Measurements from ENCODE around the gene FLVCR1. TPM values are rescaled to one million over a fixed set of nuclear protein-coding genes. Genes with fewer than 3 reads are reported as not detected.

FLVCR1 gene
- total and polyA plus RNA-seq, 2 donors (not counting 3 experiments of a cell fraction or from before 2014, with no cell fraction given) = 3.2 to 11.9 TPM

DNA sequence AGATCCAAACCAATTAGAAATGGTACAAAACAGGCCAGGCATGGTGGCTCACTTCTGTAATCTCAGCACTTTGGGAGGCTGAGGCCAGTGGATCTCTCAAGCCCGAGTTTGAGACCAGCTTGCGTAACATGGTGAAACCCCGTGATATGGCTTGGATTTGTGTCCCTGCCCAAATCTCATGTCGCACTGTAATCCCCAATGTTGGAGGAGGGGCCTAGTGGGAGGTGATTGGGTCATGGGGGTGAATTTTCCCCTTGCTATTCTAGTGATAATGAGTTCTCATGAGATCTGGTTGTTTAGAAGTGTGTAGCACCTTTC is 85.3 kb downstream of the FLVCR1 start:
- no peaks in the 10 kb centered on the region for H3K4me1 ChIP-seq (ENCODE audit: control insufficient read depth, extremely low read depth, insufficient read depth, low read length)
- ChIA-PET POLR2A (no interaction called here), CTCF (no interaction called here)
- H3K4me3 ChIP-seq (replicated peaks in 1 of 3; ENCODE audit: insufficient read depth in 1 of 3, low read depth in 1 of 3, low read length in 3 of 3) = no peak overlapping the region
- dilution Hi-C loops (cut with MboI; ENCODE audit: extremely low pct_ligation_motif_present, low sequenced_read_pairs) (no loop called here), intact Hi-C loops (cut with micrococcal nuclease) (no loop called here)
- TF ChIP-seq FOS (IDR thresholded peaks at IDR 0.05; ENCODE audit: borderline replicate concordance, insufficient read depth, low read length) = no peak
- TF ChIP-seq EZH2 (IDR thresholded peaks at IDR 0.05; ENCODE audit: borderline replicate concordance, low read depth, low read length, severe bottlenecking) = no peak
- TF ChIP-seq, protein P1, sequence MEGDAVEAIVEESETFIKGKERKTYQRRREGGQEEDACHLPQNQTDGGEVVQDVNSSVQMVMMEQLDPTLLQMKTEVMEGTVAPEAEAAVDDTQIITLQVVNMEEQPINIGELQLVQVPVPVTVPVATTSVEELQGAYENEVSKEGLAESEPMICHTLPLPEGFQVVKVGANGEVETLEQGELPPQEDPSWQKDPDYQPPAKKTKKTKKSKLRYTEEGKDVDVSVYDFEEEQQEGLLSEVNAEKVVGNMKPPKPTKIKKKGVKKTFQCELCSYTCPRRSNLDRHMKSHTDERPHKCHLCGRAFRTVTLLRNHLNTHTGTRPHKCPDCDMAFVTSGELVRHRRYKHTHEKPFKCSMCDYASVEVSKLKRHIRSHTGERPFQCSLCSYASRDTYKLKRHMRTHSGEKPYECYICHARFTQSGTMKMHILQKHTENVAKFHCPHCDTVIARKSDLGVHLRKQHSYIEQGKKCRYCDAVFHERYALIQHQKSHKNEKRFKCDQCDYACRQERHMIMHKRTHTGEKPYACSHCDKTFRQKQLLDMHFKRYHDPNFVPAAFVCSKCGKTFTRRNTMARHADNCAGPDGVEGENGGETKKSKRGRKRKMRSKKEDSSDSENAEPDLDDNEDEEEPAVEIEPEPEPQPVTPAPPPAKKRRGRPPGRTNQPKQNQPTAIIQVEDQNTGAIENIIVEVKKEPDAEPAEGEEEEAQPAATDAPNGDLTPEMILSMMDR (IDR thresholded peaks at IDR 0.05; ENCODE audit: extremely low read depth in 1 of 2, insufficient read depth in 1 of 2, low read depth in 1 of 2, low read length in 2 of 2) = no peak
- TF ChIP-seq GATA2 (IDR thresholded peaks at IDR 0.05; ENCODE audit: insufficient read depth, insufficient read length, low read depth, low read length) = no peak
- no peaks in the 10 kb centered on the region for H3K36me3 ChIP-seq (ENCODE audit: control insufficient read depth in 2 of 2, extremely low read depth in 1 of 2, insufficient read depth in 2 of 2, low read length in 2 of 2)
- no peak overlapping the region for H2AFZ ChIP-seq (ENCODE audit: low read depth, low read length)
- no peak overlapping the region for H3K9ac ChIP-seq (replicated peaks; ENCODE audit: extremely low read depth, insufficient read depth, low read length)
- no peaks in the 10 kb centered on the region for H3K79me2 ChIP-seq (ENCODE audit: control insufficient read depth, insufficient read depth, low read length)
- H4K20me1 ChIP-seq (replicated peaks; ENCODE audit: control insufficient read depth, extremely low read depth, insufficient read depth, low read length) = no peaks in the 10 kb centered on the region
- H3K9me3 ChIP-seq (replicated peaks; ENCODE audit: control insufficient read depth, insufficient read depth, low read length) = no peaks in the 10 kb centered on the region
- H3K4me2 ChIP-seq (ENCODE audit: insufficient read depth, low read length) = no peak overlapping the region
- no peaks in the 10 kb centered on the region for H3K9me1 ChIP-seq (replicated peaks; ENCODE audit: control insufficient read depth, extremely low read depth, insufficient read depth, low read length)
- FAIRE-seq (no peak), DNase-seq (ENCODE audit: low read depth, low spot score) (no peak)
- BruUV-seq (replicated peaks) = no TSS peak
- peaks cover 9 to 22% of the 10 kb centered on the region in 2 experiments for H3K27me3 ChIP-seq (ENCODE audit: control insufficient read depth in 2 of 2, insufficient read depth in 2 of 2, low read length in 2 of 2)
- no peak overlapping the region for H3K27ac ChIP-seq (ENCODE audit: insufficient read depth, low read depth, low read length)

DNA sequence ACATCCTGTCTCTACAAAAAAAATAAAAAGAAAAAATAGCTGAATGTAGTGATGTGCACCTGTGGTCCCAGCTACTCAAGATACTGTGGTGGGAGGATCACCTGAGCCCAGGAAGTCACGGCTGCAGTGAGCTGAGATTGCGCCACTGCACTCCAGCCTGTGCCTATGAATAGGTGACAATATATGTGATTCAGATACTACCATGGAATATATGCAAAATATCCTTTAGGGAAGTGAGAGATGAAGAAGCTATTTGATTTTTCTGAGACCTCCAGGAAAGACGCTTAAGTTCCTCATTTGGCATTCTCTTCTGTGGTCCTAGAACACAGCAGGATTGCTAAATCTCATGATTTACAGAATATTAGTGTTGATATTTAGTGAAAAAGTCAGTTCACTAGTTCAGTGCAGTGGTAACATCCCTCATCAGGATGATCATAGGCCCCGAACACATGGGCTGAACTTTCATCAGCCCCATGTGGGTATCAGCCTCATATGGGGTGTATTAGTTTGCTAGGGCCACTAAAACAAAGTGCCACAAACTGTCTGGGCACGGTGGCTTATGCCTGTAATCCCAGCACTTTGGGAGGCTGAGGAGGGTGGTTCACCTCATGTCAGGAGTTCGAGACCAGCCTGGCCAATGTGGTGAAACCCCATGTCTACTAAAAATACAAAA is 86.3 kb downstream of the FLVCR1 start:
- Histone ChIP-seq H3K79me2 (ENCODE audit: control insufficient read depth, insufficient read depth, low read length) (no peaks in the 10 kb centered on the region), H3K27me3 (ENCODE audit: control insufficient read depth in 2 of 2, insufficient read depth in 2 of 2, low read length in 2 of 2) (peaks cover 9 to 21% of the 10 kb centered on the region in 2 experiments), H3K4me3 (replicated peaks in 1 of 3; ENCODE audit: insufficient read depth in 1 of 3, low read depth in 1 of 3, low read length in 3 of 3) (no peak overlapping the region), H3K4me2 (ENCODE audit: insufficient read depth, low read length) (no peak overlapping the region), H3K9ac (replicated peaks; ENCODE audit: extremely low read depth, insufficient read depth, low read length) (no peak overlapping the region), H2AFZ (ENCODE audit: low read depth, low read length) (no peak overlapping the region), H4K20me1 (replicated peaks; ENCODE audit: control insufficient read depth, extremely low read depth, insufficient read depth, low read length) (no peaks in the 10 kb centered on the region), H3K36me3 (ENCODE audit: control insufficient read depth in 2 of 2, extremely low read depth in 1 of 2, insufficient read depth in 2 of 2, low read length in 2 of 2) (no peaks in the 10 kb centered on the region), H3K9me1 (replicated peaks; ENCODE audit: control insufficient read depth, extremely low read depth, insufficient read depth, low read length) (no peaks in the 10 kb centered on the region), H3K9me3 (replicated peaks; ENCODE audit: control insufficient read depth, insufficient read depth, low read length) (no peaks in the 10 kb centered on the region), H3K27ac (ENCODE audit: insufficient read depth, low read depth, low read length) (no peak overlapping the region), H3K4me1 (ENCODE audit: control insufficient read depth, extremely low read depth, insufficient read depth, low read length) (no peaks in the 10 kb centered on the region)
- ChIA-PET CTCF (no interaction called here), POLR2A (no interaction called here)
- TF ChIP-seq POLR2A (IDR thresholded peaks at IDR 0.05; ENCODE audit: low read depth, low read length) (no peak), JUN (IDR thresholded peaks at IDR 0.05; ENCODE audit: borderline replicate concordance, insufficient read depth, insufficient read length, low read depth) (no peak), GATA2 (IDR thresholded peaks at IDR 0.05; ENCODE audit: insufficient read depth, insufficient read length, low read depth, low read length) (no peak)
- TF ChIP-seq, protein P1 (IDR thresholded peaks at IDR 0.05; ENCODE audit: extremely low read depth in 1 of 2, insufficient read depth in 1 of 2, low read depth in 1 of 2, low read length in 2 of 2) = no peak
- TF ChIP-seq, protein P2, sequence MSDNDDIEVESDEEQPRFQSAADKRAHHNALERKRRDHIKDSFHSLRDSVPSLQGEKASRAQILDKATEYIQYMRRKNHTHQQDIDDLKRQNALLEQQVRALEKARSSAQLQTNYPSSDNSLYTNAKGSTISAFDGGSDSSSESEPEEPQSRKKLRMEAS (IDR thresholded peaks at IDR 0.05; ENCODE audit: insufficient read depth, insufficient read length) = no peak
- DNase-seq (ENCODE audit: low read depth, low spot score) (no peak), FAIRE-seq (no peak)
- BruUV-seq (replicated peaks) = no TSS peak
- dilution Hi-C loops (cut with MboI; ENCODE audit: extremely low pct_ligation_motif_present, low sequenced_read_pairs) = no loop called here
- intact Hi-C loops (cut with micrococcal nuclease) = no loop called here
